GM21717 (cell line): ENCODE results near the gene GTF3C5.
"Not testable (repeated sequence)": the region's sequence is repeated elsewhere in the genome, so short reads cannot be mapped to it uniquely, and the experiment has no call there.

Source experiments
- ATAC-seq: cut with Tn5 transposase; IDR thresholded peaks from one replicate; pipeline ENCODE4 v1.9.1; 2021; ENCODE audit warnings: mild to moderate bottlenecking, moderate library complexity; ENCODE audit not compliant: unreplicated experiment

GTF3C5 gene

DNA sequence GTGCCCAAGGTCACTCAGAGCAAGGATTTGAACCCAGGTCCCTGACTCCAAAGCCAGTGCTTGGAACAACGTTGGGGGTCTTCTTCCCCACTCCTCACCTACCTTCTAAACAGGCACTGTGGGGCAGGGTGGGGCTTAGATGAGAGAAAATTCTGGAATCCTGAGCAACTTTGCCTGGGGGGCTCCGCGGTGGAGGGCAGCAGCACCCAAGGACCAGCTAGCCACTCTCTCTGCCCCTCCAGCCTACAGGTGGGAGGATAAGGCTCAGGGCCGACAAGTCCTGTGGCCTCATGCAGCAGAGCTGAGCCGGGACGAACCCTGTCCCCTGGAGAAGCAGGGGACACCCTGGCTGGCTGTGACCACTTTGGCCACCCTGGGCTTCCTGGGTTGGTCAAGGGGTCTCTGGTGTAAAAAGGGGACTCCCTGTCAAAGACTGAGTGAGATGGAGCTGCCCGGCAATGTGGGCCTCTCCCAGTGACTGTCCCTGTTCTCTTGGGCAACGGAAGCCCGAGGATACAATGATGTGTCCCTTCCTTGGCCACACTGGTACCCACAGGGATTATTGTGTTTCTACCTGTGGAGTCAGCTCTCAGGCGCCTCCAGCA, 57.5 kb downstream of the GTF3C5 start:
- ATAC-seq: no peak

DNA sequence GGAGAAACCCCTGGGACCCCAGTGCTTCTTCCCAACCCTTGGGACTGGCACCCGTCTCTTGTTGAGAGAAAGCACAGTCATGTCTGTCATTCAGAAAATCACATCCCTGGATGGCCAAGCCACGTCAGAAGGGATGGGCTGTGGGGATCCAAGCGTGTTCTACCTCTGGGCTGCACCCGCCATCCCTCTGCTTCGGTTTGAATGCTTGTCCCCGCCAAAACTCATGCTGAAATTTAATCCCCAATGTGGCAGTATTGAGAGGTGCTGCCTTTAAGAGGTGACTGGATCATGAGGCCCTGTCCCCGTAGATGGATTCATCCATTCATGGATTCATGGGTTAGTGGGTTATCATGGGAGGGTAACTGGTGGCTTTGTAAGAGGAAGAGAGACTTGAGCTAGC, 58.0 kb downstream of the GTF3C5 start:
- ATAC-seq: no peak

DNA sequence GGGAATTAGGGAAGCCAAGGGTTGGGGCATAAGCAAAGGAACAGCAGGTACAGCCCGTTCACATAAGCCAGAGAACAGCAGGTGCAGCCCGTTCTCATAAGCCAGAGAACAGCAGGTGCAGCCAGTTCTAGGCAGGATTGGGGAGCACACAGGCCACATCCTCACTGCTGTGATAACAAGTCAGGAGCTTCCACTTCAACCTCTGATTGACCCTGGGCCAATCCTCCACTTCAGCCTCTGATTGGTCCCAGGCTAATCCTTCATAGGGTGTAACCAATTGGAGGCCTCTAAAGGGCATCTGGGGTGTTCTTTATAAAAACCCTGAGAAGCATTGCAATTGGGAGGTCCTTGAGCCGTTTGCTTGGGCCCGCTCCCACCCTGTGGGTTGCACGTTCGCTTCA, 58.5 kb downstream of the GTF3C5 start:
- no peak for ATAC-seq

DNA sequence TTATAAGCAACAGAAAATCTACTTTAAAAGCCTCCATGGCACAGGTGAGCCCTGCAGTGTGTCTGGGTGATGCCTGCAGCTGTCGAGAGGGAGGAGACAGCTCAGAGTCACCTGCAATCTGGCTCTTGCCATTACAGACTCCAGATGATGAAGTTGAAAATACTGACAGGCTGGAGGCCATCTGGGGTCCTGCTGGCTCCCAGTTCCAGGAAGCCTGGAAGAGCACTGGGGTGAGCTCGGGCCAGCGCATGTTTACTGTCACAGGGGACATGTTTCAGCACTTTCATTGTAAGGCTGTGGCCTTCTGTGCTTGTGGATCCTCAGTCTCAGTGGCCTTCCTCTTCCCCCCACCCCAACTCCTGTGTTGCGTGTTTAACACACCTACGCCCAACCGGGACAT, 59.4 kb downstream of the GTF3C5 start:
- ATAC-seq: no peak

DNA sequence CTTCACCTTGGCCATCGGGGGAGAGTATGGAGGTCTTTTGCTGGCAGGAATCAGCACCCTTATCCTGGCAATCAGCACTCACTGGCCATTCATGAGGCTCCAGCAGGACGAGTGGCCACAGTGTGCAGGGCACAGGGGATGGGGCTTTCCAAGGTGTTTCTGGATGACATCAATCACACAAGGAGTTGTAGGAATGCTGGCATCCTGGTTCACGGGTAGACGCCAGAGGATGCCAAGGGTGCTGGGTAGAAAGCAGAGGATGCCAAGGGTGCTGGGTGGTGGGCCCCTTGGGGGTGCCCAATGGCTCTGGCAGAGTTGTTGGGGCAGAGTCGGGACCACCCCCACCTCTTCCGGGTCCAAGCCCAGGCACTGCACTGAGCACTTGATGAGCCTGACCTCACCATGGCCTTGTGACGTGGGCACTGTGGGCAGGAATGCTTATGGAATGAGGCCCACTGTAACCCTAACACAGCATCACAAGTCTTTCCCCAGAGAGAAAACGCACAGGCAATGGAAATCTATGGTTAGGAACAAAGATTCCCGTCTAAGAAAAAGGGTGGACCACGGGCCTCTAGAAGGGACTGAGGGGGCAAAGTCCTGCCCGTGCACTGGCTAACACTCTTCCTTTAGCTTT, 60.1 kb downstream of the GTF3C5 start:
- ATAC-seq: no peak

DNA sequence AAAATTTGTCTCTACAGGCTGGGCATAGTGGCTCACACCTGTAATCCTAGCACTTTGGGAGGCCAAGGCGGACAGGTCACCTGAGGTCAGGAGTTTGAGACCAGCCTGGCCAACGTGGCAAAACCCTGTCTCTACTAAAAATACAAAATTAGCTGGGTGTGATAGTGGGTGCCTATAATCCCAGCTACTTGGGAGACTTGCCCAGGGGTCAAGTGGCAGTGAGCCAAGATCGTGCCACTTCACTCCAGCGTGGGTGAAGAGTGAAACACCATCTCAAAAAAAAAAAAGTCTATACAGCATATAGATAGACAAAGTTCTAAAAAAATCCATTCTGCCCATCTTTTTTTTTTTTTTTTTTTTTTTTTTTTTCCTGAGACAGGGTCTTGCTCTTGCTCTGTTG, 63.6 kb downstream of the GTF3C5 start:
- not testable (repeated sequence) for ATAC-seq

DNA sequence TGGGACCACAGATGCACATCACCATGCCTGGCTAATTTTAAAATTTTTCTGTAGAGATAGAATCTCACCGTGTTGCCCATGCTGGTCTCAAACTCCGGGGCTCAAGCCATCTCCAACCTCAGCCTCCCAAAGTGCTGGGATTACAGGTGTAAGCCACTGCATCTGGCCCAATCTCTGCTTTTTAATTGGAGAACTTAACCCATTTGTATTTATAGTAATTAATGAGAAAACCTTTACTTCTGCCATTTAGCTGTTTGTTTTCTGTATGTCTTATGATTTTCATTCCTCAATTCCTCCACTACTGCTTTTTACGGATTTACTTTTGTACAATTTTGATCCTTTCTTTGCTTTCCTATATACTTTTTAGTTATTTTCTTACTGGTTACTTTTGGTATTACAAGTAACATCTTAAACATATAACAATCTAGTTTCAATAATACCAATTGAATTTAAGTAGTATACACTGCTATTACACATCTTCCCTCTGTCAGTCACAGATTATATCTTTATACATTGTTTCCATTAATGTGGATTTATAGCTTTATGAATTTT, 64.1 kb downstream of the GTF3C5 start:
- ATAC-seq: no peak

DNA sequence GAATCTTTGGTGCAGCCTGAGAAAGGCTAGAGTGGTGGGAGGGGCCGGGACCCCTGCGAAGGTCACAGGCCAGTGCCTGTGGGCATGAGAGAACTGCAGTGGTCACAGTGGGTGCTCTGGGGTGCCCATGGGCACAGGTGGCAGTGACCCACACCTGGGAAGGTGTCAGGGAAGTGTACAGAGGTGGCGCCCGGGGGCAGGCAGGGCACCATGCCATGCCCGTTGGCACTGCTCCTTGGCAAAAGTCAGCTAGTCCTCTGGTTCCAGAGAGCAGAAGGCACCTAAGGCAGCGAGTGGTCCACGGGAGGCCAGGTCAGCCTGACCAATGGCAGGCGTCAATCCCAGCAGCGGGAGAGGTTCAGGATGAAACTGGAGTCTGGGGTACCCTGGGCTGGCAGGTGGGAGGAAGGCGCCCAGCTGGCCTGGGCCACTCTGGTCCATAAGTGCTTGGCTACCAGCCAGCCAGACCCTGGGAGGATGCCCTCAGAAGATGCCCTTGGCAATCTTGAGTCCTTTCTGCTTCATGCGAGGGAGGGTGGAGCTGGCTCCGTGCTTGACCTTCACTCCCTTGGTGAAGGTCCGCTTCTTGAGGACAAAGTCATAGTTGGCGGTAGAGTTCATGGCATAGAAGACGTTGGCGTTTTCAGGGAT, 67.4 kb downstream of the GTF3C5 start:
- ATAC-seq: no peak

DNA sequence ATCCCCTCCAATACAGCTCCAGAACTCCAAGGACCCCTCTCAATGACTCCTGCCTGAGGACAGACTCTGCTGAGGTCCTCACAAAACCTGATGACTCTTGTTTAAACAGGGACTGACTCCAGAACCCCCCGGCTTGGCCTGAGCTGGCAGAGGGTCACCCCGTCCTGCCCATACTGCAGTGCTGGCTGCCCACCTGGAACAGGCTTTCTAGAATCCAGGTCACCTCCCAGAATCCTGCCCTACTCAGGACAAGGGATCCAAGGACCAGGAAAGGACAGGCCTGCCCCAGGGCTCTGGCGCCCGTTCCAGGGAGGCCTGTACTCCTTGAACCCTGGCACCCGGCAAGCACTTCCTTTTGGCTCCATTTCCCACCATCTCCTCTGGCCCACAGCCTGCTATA, 68.1 kb downstream of the GTF3C5 start:
- ATAC-seq: no peak

DNA sequence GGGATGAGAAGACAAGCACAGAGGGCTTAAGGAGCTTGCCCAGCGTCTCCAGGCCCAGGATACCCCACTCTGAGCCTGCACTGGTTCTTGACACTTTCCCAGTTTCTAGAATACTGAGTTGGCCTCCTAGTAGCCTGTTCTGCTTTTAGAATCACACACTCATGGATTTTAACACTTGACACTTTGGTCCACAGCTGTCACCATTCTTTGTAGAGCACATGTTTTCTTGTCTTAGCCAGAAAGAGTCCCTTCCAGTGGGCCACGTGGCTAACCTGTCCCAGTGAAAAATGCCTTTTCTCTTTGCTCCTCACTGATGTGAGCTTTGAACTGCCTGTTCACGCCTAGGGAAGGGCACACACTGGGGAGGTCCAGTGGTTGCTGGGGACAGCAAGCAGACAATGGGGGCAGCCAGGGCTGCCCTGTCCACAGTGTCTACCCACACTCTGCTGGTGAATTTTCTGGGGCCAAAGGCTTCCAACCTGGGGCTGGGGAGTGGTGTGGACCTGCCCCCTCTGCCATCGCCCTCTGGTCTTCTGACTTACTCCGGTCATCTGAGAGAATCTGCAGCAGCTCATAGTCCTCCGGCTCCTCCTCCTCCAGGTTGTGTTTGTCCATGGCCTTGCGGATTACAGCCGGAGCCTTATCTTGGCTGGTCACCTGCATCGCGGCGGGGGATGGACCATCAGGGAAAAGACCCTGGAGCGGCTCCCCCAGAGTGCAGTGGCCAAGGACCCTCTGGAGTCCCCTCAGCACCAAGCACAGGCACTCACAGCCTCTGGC, 69.1 kb downstream of the GTF3C5 start:
- no peak for ATAC-seq

DNA sequence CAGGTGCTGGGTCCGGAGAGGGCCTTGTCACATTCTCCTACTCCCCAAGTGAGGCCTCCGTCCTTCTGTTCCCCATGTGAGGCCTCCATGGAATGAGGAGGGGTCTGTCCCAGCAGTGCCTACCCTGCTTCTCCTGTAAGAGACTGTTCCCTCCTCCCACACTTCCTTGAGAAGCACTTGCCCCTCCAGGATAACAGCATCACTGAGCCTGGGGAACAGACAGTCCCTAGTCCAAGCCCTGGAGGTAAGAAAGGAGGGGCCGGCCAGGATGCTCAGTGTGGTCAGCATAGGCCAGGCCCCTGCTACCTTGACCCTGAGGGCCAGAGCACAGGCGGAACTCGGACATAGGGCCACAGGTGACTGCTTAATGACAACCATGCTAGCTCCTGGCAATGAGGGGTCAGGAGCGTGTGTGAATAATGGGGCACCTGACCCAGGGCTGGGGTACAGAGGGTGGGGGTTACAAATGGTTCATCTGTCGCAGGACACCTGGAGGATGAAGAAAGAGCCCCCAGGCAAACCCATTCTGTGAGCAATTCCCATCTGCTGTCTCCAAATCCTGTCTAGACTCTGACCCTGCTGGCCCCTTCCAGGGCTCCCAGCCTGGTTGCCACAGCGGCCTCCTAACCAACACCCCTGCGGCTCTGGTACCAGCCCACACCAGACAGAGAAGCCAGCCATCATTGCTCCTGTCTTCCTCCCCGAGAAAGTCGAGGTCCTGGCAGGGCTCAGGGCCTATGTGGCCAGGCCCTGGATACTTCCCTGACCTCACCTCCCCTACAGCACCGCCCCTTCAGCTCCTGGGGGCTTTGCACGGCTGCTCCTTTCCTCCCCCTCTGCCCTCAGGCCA, 69.9 kb downstream of the GTF3C5 start:
- ATAC-seq: no peak

DNA sequence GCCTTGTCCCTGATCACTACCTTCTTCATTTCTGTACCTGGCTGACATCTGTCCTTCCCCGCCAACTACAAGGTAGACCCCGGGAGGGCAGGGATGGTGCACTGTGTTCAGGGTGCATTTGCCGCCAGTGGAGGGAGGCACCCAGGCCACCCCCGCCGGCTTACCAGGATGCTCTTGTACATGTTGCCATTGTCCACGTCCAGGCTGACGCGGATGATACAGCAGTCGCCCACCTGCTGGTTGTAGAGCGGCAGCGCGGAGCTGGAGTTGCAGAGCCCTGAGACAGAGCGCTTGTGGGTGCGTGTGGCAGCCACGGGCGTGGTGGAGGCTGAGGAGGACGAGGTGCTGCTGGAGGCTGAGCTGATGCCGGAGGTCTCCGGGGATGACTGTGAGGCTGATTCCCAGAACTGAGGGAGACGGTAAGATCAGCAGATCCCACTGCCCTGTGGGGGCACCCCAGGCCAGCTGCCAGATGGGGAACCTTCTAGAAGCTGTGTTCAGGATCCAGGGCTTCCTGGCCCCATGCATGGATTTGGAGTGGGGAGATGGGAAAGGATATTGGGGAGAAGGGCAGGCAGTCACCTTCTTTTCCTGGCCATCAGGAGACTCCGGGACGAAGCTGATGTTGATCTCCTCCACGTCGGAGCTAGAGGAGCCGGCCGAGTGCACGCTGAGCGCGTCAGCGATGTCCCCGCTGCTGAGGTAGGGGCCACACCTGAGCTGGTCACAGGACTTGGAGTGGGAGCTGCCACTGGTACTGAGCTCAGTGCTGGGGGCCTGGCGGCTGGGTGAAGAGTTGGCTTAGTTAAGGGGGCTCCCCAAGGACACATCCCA, 70.8 kb downstream of the GTF3C5 start:
- no peak for ATAC-seq

DNA sequence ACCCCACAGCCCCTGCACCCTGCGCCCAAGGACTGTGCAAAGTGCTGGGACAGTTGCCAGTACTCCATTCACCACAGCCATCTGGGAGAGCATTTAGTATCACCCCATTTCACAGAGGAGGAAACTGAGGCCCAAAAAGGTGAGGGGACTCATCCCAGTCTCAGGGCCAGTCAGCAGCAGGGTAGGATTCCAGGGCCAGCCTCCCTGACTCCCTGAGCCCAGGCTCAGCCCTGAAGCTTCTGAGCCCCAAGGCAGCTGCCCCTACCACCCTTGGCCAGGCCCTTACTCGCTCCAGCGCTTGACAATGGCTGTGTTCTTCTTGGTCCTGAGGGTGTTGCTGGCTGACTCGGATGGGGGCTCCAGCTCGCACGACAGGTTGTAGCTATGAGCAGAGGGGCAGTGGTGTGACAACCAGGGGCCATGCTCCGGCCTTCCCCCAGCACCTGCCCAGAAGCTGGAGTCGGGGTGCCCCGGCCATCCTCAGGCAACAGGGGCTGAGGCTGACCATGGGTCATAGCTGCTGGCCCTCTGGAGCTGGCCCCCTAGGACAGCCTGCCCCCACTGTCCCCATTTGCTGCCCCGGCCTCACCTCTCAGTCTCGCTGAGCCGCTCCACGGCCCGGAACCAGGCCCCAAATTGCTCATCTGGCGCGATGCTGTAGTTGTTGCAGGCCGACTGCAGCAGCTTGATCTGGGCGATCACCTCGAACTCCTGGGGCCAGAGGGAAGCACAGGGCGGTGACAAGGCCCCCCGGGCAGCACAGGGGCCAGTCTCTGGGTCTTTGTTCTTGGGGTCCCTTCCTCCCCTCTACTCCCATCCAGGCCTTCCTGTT, 71.6 kb downstream of the GTF3C5 start:
- ATAC-seq: no peak

DNA sequence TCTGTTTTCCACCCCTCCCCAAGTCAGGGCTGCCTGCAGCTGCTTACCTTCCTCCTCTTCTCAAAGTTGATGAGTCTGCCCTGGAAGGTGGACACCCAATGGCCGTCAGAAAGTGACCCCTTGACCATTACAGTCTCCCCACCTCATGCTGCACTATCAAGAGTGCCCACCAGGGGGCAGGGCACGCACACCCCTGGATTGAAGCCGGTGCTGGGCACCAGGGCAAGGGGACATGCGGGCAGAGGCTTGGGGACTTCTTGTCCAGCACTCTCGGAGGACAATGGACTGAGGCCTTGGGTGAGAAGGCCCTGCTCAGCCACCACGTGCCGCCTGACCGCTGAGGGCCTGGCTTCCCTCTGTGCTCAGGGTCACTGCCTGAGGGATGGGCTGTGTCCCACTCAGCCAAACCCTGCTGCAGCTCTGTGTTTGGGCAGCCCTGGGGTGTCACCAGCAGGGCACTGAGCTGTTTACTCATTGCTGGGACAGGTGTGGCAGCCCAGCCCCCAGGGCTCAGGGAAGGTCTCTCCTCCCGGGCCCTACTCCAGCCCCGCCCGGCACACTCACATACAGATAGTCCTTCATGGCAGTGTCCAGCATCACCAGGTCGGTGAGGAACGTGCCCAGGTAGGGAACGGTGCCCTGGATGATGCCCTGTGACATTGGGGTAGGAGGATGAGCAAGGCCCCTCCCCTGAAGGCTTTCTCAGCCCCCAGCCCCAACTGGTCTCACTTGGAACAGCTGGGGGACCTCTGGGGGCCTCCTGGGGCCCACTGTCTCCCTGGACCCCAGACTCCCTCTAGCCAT, 72.6 kb downstream of the GTF3C5 start:
- ATAC-seq: no peak

DNA sequence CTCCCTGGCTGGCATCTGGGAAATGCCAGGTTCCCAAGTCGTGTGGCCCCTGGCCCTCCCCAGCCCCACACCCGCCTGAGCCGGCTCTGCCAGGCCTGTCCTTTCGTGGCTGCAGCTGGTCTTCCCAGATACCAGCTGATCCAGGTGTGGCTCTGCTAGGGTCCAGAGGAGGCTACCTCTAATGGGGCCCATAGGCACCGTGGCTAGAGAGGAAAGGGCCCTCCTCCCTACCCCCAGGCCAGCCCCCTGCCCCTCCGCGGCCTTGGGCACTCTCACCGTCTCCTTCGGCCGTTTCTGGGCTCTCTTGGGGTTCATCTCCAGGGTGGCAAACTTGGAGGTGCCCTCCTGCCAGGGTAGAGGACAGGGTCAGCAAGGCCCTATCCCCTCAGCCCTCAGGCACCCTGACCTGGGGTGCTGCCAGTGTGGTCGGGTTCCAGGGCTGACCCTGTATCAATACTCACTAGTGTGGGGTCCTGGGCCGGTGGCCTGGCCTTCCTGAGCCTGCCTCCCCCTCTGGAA, 73.2 kb downstream of the GTF3C5 start:
- ATAC-seq: no peak

DNA sequence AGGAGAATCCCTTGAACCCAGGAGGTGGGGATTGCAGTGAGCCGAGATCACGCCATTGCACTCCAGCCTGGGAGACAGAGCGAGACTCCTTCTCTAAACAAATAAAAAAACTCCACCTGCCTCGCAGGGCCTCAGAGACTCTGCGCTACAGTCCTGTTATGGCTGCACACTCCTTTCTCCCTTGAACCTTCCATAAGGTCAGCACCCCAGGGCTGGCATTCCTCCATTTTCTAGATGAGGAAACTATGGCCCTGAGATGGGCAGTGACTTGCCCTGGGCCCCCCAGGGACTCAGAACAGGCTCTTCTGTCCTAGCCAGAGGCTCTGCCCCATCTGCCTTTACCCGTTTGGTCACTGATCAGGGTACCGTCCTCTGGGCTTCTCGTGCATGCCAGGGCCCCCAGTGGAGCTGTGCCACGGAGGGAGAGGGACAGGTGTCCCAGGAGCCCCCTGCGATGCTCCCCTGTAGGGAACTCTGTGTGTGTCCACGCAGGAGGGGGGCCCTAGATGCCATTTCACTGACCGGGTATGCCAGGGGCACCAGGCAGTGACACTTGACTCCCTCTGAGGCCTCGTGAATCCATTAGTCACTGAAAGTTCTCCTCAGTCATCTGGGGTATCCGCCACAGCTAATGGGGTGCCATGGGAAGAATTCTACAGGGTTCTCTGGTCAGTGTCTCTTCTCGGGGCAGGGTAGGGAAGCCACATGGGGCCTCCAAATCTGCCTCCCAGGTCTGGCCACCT, 74.1 kb downstream of the GTF3C5 start:
- ATAC-seq: no peak

DNA sequence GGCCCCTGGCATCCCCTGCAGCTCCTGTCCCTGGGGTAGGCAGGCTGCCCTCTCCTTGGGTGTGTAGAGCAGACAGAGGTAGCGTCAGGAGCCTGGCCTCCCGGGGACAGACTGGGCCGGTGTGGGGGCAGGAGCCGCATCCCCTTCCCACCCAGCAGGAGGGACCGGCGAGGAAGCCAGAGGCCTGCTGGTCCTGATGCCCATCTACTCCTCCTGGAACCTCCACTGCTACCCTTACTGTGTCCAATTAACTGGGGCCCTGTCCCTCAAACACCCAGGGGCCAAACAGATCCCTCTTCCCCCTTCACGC, 74.6 kb downstream of the GTF3C5 start:
- ATAC-seq: no peak
